Fibroblast of peridontal ligament (primary cell): ENCODE data around the gene RAB3C.

ENCODE experiments used
- DNase-seq: peaks from one replicate; pipeline ENCODE4 v3.0.0-alpha.2; 2010; ENCODE audit errors: extremely low read depth

The RAB3C gene

DNA sequence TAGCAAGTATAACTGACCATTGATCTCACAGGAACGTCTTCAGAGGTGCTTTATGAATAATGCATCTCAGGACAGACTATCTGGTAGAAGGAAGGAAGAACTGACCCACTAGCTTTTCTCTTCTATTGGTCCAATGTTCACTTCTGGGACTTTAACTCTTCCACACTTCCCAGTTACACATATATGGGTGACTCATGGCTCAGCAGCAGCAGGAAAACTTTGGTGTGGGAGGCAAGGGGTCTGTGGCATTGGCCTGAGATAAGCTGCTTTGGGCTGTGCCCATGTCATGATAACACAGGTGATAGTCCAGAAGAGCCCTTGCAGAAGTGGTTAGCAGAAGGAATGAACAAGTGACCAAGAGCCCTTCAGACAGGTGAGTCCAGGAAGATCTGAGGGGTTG is 148.8 kb downstream of the RAB3C start:
- no peak for DNase-seq

DNA sequence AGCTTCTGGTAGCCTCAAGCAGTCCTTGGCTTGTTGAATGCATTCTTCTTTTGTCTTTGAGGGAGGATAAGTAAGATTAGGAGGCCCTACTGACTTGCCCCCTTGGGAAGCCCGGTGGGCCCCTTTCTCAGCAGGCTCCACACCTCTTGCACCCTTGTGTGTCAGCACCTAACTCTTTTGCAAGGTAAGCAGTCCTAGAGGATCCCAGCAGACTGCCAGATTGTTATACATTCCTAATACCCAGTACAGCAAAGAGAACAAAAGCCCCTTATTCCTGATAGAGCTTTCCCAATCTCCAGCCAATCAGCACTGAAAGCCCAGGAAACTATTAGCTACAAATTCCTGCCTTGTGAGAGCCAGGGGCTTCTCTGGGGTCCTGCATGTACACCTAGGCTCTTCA is 152.8 kb downstream of the RAB3C start:
- no peak for DNase-seq

GRCh38 chr5:58736214-58736613 is 153.3 kb downstream of the RAB3C start:
- no peak for DNase-seq

GRCh38 chr5:58737671-58738070 is 154.8 kb downstream of the RAB3C start:
- no peak for DNase-seq

GRCh38 chr5:58738336-58738735 is 155.5 kb downstream of the RAB3C start:
- no peak for DNase-seq

- DNase-seq = no peak
Observed at GRCh38 chr5:58739051-58739450, 156.2 kb downstream of the RAB3C start.

DNA sequence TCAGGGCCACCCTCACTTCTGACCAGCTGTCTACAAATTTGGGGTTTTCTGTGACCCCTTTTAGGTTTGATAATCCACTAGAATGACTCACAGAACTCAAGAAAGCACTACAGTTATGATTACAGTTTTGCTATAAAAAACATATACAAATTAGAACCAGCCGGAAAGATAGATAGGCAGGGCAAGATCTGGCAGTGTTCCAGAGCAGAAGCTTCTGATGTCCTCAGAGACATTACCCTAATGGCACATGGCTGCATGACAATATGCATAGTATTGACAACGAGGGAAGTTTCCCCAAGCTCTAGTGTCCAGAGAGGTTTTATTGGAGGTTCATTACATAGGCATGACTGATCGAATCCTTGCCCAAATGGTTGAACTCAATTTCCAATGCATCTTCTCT is 158.1 kb downstream of the RAB3C start:
- DNase-seq = no peak

DNA sequence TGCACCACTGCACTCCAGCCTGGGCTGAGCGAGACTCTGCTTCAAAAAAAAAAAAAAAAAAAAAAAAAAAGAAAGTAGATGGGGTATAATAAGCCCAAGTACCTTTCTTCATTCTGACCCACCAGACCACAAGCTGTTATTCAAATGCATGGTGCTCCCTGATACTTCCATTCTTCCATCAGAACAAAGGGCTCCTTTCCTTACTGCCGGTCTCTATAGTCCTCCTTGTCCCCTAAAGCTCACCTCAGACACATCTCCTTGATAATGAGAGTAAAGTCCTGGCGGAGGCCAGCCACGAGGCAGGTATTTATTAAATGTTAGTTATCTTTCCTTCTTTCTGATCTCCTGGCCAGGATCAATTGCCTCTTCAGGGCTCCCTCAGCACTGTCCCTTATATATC is 162.5 kb downstream of the RAB3C start:
- no peak for DNase-seq

DNA sequence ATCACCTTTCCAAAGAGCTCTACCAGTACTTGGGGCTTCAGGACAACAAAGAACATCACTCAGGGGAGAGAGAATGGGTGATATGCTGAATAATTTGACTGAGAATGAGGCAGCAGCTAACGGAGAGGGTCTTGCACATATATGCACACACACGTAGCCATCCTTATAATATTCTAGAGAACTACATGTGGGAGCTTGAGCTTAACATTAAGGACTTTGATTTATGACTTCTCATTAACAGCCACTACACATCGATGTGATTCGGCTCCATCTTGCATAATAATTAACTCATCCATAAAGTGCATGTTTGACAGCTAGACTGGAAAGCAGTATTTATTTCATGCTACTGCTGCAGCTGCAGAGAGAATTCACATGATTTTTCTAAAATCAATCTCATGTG is 163.4 kb downstream of the RAB3C start:
- DNase-seq = no peak

DNA sequence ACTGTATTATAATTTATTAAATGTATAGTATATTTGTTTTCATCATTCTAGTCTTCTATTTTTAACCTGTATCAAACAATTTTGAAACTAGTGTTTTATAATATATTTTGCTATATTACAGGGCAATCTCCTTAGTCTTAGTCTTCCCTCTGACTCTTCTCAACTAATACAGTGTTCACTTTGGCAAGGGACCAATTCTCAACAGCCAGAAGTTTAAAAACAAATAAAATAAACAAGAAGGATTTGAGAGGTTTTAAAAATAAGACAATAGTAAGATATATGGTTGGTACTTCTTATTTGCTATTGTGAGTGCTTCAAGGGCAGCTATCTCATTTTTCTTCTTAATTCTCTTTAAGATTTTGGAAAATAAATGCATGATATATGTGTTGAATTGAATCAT is 167.2 kb downstream of the RAB3C start:
- DNase-seq = no peak

- DNase-seq = no peak
Observed at GRCh38 chr5:58751222-58751837, 168.5 kb downstream of the RAB3C start.

DNA sequence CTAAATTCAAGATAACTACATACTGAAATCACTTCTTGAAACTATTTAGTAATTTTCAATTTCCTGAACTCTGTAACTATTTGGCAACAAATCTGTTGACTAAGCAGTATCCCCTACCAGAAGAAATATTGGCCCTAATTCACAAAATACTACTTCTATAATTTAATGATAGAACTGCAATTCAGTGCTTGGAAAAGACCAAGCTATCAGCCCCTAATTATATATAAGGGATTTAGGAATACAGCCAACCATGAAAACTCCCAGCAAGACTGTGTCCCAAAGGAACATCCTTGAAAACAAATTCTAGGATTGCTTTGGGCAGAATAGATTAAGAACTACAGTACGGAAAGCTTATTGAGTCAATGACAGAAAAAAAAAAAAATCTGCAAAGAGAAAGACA is 169.2 kb downstream of the RAB3C start:
- DNase-seq = no peak

DNA sequence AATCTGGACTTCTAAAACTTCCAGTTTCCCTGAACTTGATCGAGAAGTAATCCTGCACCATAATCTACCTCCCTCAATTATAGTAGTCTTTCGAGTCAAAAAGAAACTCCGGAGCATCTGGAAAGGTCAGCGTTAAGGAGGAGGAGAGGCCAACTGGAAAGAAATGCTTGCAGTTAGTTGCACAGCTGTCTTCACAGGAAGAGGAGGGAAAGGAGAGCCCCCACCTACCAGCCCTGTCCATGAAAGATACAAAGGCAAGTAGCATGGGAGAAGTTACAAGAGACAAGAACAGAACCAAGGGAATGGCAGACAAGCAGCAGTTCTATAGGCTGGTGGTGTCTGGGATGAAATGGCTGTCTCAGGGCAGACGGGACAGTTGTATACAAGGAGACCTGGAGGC is 170.6 kb downstream of the RAB3C start:
- DNase-seq = no peak

DNA sequence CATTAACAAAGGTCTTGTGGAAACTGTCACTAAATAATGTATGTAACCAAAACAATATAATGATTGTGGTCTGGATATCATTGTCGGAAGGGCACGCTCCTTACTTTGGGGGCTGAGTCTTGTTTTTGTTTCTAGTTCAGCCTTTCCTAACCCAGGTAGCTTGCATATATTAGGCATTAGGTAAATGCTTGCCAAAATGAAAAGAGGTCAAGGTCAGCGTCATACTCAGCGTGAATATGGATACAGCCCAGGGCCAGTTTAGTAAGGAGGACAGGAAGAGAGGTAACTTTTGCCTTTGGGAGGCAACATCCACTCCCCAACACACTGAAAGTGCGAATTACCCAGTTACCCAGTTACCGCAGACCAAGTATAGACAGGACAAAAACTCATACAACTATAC is 171.4 kb downstream of the RAB3C start:
- DNase-seq = no peak

GRCh38 chr5:58755397-58755796 is 172.5 kb downstream of the RAB3C start:
- DNase-seq = no peak

DNA sequence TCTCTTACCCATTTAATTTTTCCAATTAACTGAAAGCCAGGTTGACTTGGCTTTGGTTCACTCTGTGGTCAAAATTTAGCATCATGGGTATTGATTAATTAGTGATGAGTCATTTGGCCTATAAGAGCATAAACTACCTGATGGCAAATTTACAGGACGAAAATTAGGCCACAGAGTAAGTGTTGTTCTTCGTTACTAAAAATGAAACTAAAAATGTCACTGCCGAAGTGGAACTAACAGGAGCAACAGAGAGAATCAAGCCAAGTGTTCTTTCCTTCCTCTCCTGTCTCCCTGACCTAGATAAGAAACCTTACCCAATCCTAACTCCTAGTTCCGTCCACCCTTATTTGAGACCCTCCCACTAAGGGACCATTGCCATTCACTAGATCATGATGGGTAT is 176.9 kb downstream of the RAB3C start:
- DNase-seq = peak; percentile 1

DNA sequence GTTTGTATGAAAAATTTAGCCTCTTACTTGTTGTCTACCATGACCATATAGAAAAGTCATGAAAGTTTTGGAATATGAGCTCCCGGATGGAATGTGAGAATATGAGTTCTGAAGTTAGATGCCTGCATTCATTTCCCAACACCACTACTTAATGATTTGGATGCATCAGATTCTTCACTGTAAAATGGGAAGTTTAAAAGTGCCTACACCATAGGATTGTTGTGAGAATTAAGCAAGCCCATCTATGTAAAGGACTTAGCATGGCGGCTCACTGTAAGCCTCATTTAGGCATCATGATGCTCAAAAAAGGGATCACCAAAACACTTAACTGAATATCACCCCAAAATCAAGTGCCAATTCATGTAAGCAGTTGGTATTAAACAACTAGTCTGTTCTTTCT is 177.3 kb downstream of the RAB3C start:
- no peak for DNase-seq

DNA sequence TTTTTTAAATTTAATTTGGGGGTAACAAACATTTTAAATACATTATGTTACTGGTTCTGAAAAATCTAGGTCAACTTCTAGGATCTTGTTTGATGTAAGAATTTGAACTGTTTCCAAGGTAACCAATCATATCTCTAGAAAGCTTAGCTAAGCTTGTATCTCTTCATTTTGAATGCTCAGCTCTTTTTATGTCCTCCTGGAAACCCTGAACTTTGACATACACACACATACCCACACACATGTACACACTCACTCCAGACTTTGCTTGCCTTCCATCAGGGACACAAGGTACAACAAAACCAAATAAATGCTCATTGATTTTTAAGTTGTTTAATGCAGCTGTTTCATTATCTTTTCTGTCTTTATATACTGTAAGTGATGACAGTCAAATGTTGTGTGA is 178.5 kb downstream of the RAB3C start:
- DNase-seq = no peak

GRCh38 chr5:58763390-58763789 is 180.5 kb downstream of the RAB3C start:
- no peak for DNase-seq

DNA sequence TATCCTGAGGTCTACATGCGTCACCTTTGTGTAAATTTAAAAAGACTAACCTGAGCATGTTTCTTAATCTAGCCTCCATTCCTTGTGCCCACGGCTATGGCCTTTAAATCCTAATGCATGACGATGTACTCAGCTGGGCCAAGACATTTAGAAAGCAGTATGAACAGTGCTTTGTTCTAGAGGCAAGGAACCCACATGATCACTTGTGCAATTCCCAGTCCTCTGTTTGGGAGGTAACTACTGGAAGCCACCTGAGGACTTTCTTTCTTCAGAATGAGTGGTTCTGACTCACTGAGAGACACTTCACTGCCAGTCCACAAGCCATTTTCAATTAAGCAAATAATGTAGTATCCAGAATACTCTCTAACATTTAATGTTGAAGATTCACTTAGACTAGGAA is 181.3 kb downstream of the RAB3C start:
- DNase-seq = no peak

DNA sequence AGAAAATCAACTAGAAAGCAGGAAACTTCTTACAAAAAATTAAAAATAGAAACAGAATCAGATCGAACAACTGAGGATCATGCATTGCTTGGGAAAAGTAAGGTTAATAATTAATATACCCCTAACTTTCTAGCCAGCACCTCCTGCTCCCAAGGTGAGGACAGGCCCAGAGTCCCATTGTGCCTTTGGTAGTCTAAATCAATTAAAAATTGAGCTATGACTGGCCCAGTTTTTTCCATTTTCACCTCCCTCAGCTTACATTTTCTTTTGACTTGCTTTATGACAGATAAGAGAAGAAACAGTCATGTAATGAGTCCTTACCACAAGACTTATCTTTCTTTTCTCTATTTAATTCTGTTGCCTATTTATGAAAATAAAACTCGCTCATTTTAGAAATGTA is 182.2 kb downstream of the RAB3C start:
- no peak for DNase-seq

DNA sequence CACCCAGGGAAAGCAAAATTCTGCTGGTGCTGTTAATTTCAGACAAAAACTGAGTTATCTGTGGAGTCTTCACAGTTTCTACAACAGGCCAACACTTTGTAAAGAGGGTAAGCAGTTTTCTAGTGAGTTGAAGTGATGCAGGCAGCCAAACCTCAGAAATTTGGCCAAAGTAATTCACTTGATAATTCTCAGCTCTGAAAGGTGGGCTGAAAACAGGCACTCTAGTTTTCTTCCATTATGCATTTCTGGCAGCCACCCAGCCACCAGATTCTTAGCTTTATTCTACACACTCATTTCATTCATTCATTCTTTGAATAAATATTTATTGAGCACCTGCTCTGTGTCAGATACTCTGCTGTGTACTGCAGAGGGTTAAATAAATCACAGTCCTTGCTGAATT is 184.2 kb downstream of the RAB3C start:
- DNase-seq = no peak

- DNase-seq = no peak
Observed at GRCh38 chr5:58770136-58770535, 187.3 kb downstream of the RAB3C start.

DNA sequence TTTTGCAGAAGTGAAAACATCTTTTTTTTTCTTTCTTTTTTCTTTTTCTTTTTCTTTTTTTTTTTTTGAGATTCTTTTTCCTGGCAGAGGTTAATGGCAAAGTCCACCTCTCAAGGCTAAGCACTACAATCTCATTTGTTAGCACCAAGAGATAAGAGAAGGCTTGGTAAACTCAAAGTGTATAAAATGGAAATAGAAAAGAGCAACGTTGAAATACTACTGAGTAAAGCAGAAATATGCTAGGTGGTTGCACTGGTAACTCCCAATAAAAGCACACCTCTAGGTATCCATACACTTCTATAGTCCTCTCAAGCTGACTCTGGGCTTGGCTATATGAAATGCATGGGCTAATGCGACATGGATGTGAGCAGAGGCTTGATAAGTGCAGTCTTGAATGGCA is 188.9 kb downstream of the RAB3C start:
- no peak for DNase-seq
